AML-193 (cell line): ENCODE measurements around the gene CCR7.

ENCODE experiments used
- DNase-seq, 2 experiments: peaks; one replicate each; lab custom pipeline; 2025; lab: John Stamatoyannopoulos, UW

The CCR7 gene

GRCh38 chr17:40535924-40536294, 29.4 kb downstream of the CCR7 start:
- no peak for DNase-seq

- no peak for DNase-seq
Observed at GRCh38 chr17:40535438-40535837, 29.8 kb downstream of the CCR7 start.

GRCh38 chr17:40534371-40535189, 30.7 kb downstream of the CCR7 start:
- DNase-seq, result no peak

- no peak for DNase-seq
Observed at GRCh38 chr17:40533896-40534295, 31.4 kb downstream of the CCR7 start.

GRCh38 chr17:40532520-40533253, 32.6 kb downstream of the CCR7 start:
- DNase-seq, result no peak

GRCh38 chr17:40531051-40531991, 34.0 kb downstream of the CCR7 start:
- DNase-seq, result no peak

GRCh38 chr17:40530531-40530994, 34.7 kb downstream of the CCR7 start:
- no peak for DNase-seq

- no peak for DNase-seq
Observed at GRCh38 chr17:40529991-40530390, 35.3 kb downstream of the CCR7 start.

GRCh38 chr17:40528692-40529417, 36.4 kb downstream of the CCR7 start:
- no peak for DNase-seq

- no peak for DNase-seq
Observed at GRCh38 chr17:40526668-40527067, 38.6 kb downstream of the CCR7 start.

GRCh38 chr17:40525294-40525693, 40.0 kb downstream of the CCR7 start:
- DNase-seq, result no peak

- DNase-seq, result no peak
Observed at GRCh38 chr17:40524243-40524965, 40.9 kb downstream of the CCR7 start.

GRCh38 chr17:40522961-40523310, 42.3 kb downstream of the CCR7 start:
- no peak for DNase-seq

- no peak for DNase-seq
Observed at GRCh38 chr17:40522250-40522960, 42.9 kb downstream of the CCR7 start.

GRCh38 chr17:40520991-40521453, 44.2 kb downstream of the CCR7 start:
- DNase-seq, result no peak

- no peak for DNase-seq
Observed at GRCh38 chr17:40519089-40519775, 46.0 kb downstream of the CCR7 start.

- DNase-seq, result no peak
Observed at GRCh38 chr17:40518401-40519088, 46.7 kb downstream of the CCR7 start.

GRCh38 chr17:40517981-40518380, 47.3 kb downstream of the CCR7 start:
- DNase-seq, result no peak

GRCh38 chr17:40517286-40517662, 48.0 kb downstream of the CCR7 start:
- DNase-seq, result no peak
